H1 (cell line): ENCODE results near the gene SLC34A1. TPM values are rescaled to one million over a fixed set of nuclear protein-coding genes. Genes with fewer than 3 reads are reported as not detected.

ENCODE experiments used
- CTCF ChIA-PET: fragments of 300-600 bp; sonication (Branson Sonifier 250); formaldehyde crosslinking; loops from one replicate; lab custom pipeline; 2021; ENCODE audit not compliant: partially characterized antibody; lab: Charles Lee
- POLR2A ChIA-PET: fragments of 300-600 bp; sonication (Branson Sonifier 250); formaldehyde crosslinking; loops from one replicate; lab custom pipeline; 2021; ENCODE audit warnings: inconsistent platforms; ENCODE audit not compliant: partially characterized antibody; lab: Charles Lee
- DNase-seq, 2 experiments: peaks; one replicate each; pipeline versions ENCODE4 v3.0.0 to v3.0.0-alpha.2; 2010 to 2022; ENCODE audit warnings: low spot score in 2 of 2, low read depth in 1 of 2, mixed read lengths in 1 of 2
- FAIRE-seq: peaks from 2 replicates; lab custom pipeline; 2011; peaks lifted over from hg19 to GRCh38; lab: Jason Lieb, UNC
- H2AFZ ChIP-seq: 2 replicates; pipeline ENCODE4 v1.8.1; 2012; ENCODE audit warnings: low read length, inconsistent platforms
- H2AK5ac ChIP-seq: 2 replicates; pipeline ENCODE4 v1.6.1; 2013; ENCODE audit warnings: low read depth, low read length
- H2BK120ac ChIP-seq: replicated peaks from 2 replicates; pipeline ENCODE3; 2013; ENCODE audit warnings: low read depth, low read length, inconsistent platforms
- H2BK12ac ChIP-seq: 2 replicates; pipeline ENCODE4 v1.6.1; 2013; ENCODE audit warnings: low read depth, low read length
- H2BK15ac ChIP-seq: 2 replicates; pipeline ENCODE4 v1.6.1; 2013; ENCODE audit warnings: low read length
- H2BK20ac ChIP-seq: 2 replicates; pipeline ENCODE4 v1.6.1; 2013; ENCODE audit warnings: low read length
- H2BK5ac ChIP-seq: 2 replicates; pipeline ENCODE4 v1.6.1; 2013; ENCODE audit warnings: low read depth, low read length
- H3K14ac ChIP-seq: 2 replicates; pipeline ENCODE4 v1.6.1; 2013; ENCODE audit warnings: inconsistent platforms; ENCODE audit not compliant: insufficient read length
- H3K18ac ChIP-seq: 2 replicates; pipeline ENCODE4 v1.6.1; 2013; ENCODE audit warnings: low read length; ENCODE audit errors: extremely low read depth
- H3K23ac ChIP-seq: 2 replicates; pipeline ENCODE4 v1.6.1; 2013; ENCODE audit warnings: inconsistent platforms; ENCODE audit not compliant: insufficient read length
- H3K23me2 ChIP-seq: 2 replicates; pipeline ENCODE4 v1.6.1; 2013; ENCODE audit warnings: low read depth, low read length
- H3K27ac ChIP-seq: 2 replicates; pipeline ENCODE4 v1.6.1; 2011; ENCODE audit warnings: low read depth, low read length, inconsistent platforms
- H3K27me3 ChIP-seq, 4 experiments: replicated peaks in 1 of 4; 1 replicate in 1 of 4; 2 replicates in 3 of 4; pipeline versions ENCODE4 v1.6.1 to v1.8.1; 2011 to 2013; ENCODE audit warnings: low read length in 3 of 4, mild to moderate bottlenecking in 3 of 4, inconsistent platforms in 2 of 4, mixed read lengths in 2 of 4, moderate library complexity in 1 of 4; ENCODE audit not compliant: control insufficient read depth in 3 of 4, insufficient read depth in 3 of 4; ENCODE audit errors: extremely low read depth in 1 of 4
- H3K36me3 ChIP-seq, 4 experiments: 2 replicates each; pipeline versions ENCODE4 v1.6.1 to v1.8.1; 2011 to 2013; ENCODE audit warnings: mild to moderate bottlenecking in 4 of 4, low read length in 3 of 4, moderate library complexity in 2 of 4, control low read depth in 1 of 4, inconsistent platforms in 1 of 4; ENCODE audit not compliant: insufficient read depth in 4 of 4, control insufficient read depth in 2 of 4
- H3K4ac ChIP-seq: replicated peaks from 2 replicates; pipeline ENCODE3; 2013; ENCODE audit warnings: low read length, low read depth, mixed read lengths, inconsistent platforms; ENCODE audit not compliant: insufficient read length
- H3K4me1 ChIP-seq, 4 experiments: replicated peaks in 1 of 4; 1 replicate in 1 of 4; 2 replicates in 3 of 4; pipeline versions ENCODE4 v1.6.1 to v1.8.1; 2011 to 2013; ENCODE audit warnings: low read length in 3 of 4, inconsistent platforms in 2 of 4, mixed read lengths in 1 of 4; ENCODE audit not compliant: insufficient read depth in 4 of 4, control insufficient read depth in 3 of 4
- H3K4me2 ChIP-seq, 2 experiments: 2 replicates each; pipeline versions ENCODE4 v1.6.1 to v1.8.1; 2011 to 2013; ENCODE audit warnings: low read depth in 2 of 2, low read length in 2 of 2, control low read depth in 1 of 2, inconsistent platforms in 1 of 2, mild to moderate bottlenecking in 1 of 2; ENCODE audit not compliant: insufficient read depth in 1 of 2
- H3K4me3 ChIP-seq, 4 experiments: fragments of 200-600, 300-600 bp in 1 of 4; sonication (generic), shearing (Covaris generic), sonication (Bioruptor Twin) in 1 of 4; 2 replicates each; pipeline versions ENCODE4 v1.5.1 to v1.8.1; 2011 to 2016; ENCODE audit warnings: low read length in 4 of 4, low read depth in 3 of 4, control low read depth in 2 of 4, inconsistent platforms in 2 of 4, mild to moderate bottlenecking in 2 of 4, mixed read lengths in 1 of 4, moderate library complexity in 1 of 4; ENCODE audit not compliant: insufficient read depth in 2 of 4; ENCODE audit errors: extremely low read depth in 1 of 4
- H3K56ac ChIP-seq: replicated peaks from 2 replicates; pipeline ENCODE3; 2013; ENCODE audit warnings: low read depth, mild to moderate bottlenecking, mixed read lengths, low read length, inconsistent platforms; ENCODE audit not compliant: insufficient read length
- H3K79me1 ChIP-seq: 2 replicates; pipeline ENCODE4 v1.6.1; 2013; ENCODE audit warnings: low read depth, low read length, control low read depth
- H3K79me2 ChIP-seq, 2 experiments: 2 replicates each; pipeline versions ENCODE4 v1.6.1 to v1.8.1; 2012 to 2013; ENCODE audit warnings: low read length in 2 of 2, mild to moderate bottlenecking in 2 of 2, inconsistent platforms in 1 of 2; ENCODE audit not compliant: insufficient read depth in 2 of 2, control insufficient read depth in 1 of 2
- H3K9ac ChIP-seq, 4 experiments: replicated peaks in 1 of 4; 1 replicate in 1 of 4; 2 replicates in 3 of 4; pipeline versions ENCODE4 v1.6.1 to v1.8.1; 2011 to 2013; ENCODE audit warnings: low read depth in 3 of 4, low read length in 3 of 4, control low read depth in 2 of 4, mild to moderate bottlenecking in 2 of 4, moderate library complexity in 2 of 4, inconsistent platforms in 1 of 4; ENCODE audit errors: extremely low read depth in 1 of 4
- H3K9me3 ChIP-seq, 2 experiments: 2 replicates each; pipeline versions ENCODE4 v1.6.1 to v1.8.1; 2012 to 2013; ENCODE audit warnings: mild to moderate bottlenecking in 2 of 2, moderate library complexity in 2 of 2, control low read depth in 1 of 2, inconsistent platforms in 1 of 2, low read depth in 1 of 2, low read length in 1 of 2, mixed read lengths in 1 of 2; ENCODE audit not compliant: insufficient read depth in 2 of 2
- H4K20me1 ChIP-seq, 2 experiments: replicated peaks in 1 of 2; 2 replicates each; pipeline versions ENCODE3 to v1.8.1; 2011 to 2013; ENCODE audit warnings: inconsistent platforms in 2 of 2, low read length in 2 of 2, mild to moderate bottlenecking in 1 of 2; ENCODE audit not compliant: insufficient read depth in 2 of 2, control insufficient read depth in 1 of 2
- H4K5ac ChIP-seq: 2 replicates; pipeline ENCODE4 v1.6.1; 2013; ENCODE audit warnings: low read length, low read depth, mixed read lengths, inconsistent platforms; ENCODE audit not compliant: insufficient read length
- H4K8ac ChIP-seq: 2 replicates; pipeline ENCODE4 v1.8.0; 2013; ENCODE audit warnings: mild to moderate bottlenecking, moderate library complexity, low read length, inconsistent platforms; ENCODE audit not compliant: insufficient read depth; ENCODE audit errors: extremely low read depth
- H4K91ac ChIP-seq: replicated peaks from 2 replicates; pipeline ENCODE3; 2013; ENCODE audit warnings: low read length, mixed read lengths, inconsistent platforms; ENCODE audit not compliant: insufficient read length
- HDAC6 ChIP-seq: IDR thresholded peaks from one replicate; pipeline ENCODE4 v1.7.1; 2012; ENCODE audit warnings: low read depth, mild to moderate bottlenecking, inconsistent platforms, low read length, moderate library complexity
- WGBS, 2 experiments: shearing (Covaris generic) in 1 of 2; methylation state at CpG; one replicate each; pipeline versions ENCODE4 v1.1.6 to v1.1.7; 2013 to 2015; ENCODE audit warnings: low lambda C conversion rate in 2 of 2, mixed read lengths in 2 of 2, inconsistent platforms in 1 of 2, low coverage in 1 of 2, missing lambda C conversion rate in 1 of 2; ENCODE audit not compliant: insufficient replicate concordance in 2 of 2, insufficient coverage in 1 of 2, insufficient read length in 1 of 2; ENCODE audit errors: extremely low coverage in 1 of 2, missing lambda C conversion rate in 1 of 2; 5-methylcytosine and 5-hydroxymethylcytosine counted together
- polyA plus RNA-seq, 7 experiments: library from polyadenylated mRNA; depleted of rRNA in 3 of 7; stranded (reverse) in 5 of 7; unstranded in 2 of 7; fragments of >200 nt in 5 of 7; fragments of 200-250 nt in 2 of 7; gene quantifications; 1 replicate in 5 of 7; 2 replicates in 1 of 7; 4 replicates in 1 of 7; pipeline versions ENCODE4 v1.2.1 to v1.2.3, GENCODE V29; 2011 to 2013; ENCODE audit warnings: missing spikeins in 2 of 7, mixed read lengths in 2 of 7
- total RNA-seq: library from RNA; stranded (reverse); fragmentation: NEBNext Ultra II Directional; extraction: Animal tissue kit (Norgen Biotek cat#: 25700); gene quantifications from 2 replicates; pipeline ENCODE4 v1.2.1, GENCODE V29; 2021

The SLC34A1 gene
- total and polyA plus RNA-seq, 2 of the 8 experiments (the other 6 are each of a cell fraction or from before 2014, with no cell fraction given) = not detected

DNA sequence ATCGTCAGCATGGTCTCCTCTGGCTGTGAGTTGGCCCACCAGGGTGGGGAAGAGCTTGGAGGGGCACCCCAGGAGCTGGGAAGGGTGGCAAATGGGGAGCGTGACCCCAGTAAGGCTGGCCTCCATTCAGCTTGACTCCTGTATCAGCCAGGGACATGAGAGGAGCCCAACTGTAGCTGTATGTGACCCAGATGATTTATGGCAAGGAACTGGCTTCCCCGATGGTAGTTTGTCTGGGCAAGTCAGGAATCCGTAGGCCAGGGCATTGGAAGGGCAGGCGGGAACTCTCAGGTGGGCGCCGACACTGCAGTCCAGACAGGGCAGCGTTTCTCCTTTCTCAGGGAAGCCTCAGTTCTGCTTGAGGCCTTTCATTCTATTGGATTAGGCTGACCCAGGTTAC lies 2.3 kb downstream of the SLC34A1 start:
- Histone ChIP-seq H2BK120ac (no peak overlapping the region), H4K91ac (no peak overlapping the region), H3K23ac (no peak overlapping the region), H2BK15ac (no peak overlapping the region), H3K4me3 (no peak overlapping the region), H3K56ac (no peak overlapping the region), H3K23me2 (no peaks in the 10 kb centered on the region), H2AK5ac (no peak overlapping the region), H3K79me1 (no peaks in the 10 kb centered on the region), H3K14ac (no peak overlapping the region), H2BK5ac (no peak overlapping the region), H2BK12ac (no peak overlapping the region), H3K4ac (no peak overlapping the region), H3K36me3 (no peaks in the 10 kb centered on the region), H4K5ac (no peak overlapping the region), H3K9ac (no peak overlapping the region), H3K4me2 (no peak overlapping the region), H3K27me3 (peaks cover 0 to 19% (median 10%) of the 10 kb centered on the region in 4 experiments; a peak in 6 of 7 replicates), H3K4me1 (peaks cover 0 to 7% (median 3%) of the 10 kb centered on the region in 4 experiments; a peak in 5 of 7 replicates), H2AFZ (no peak overlapping the region), H3K18ac (no peak overlapping the region), H4K20me1 (no peaks in the 10 kb centered on the region), H3K27ac (no peak overlapping the region), H3K9me3 (no peaks in the 10 kb centered on the region), H4K8ac (no peak overlapping the region), H3K79me2 (no peaks in the 10 kb centered on the region), H2BK20ac (no peak overlapping the region)
- TF ChIP-seq HDAC6 = no peak
- DNase-seq = no peak
- no peak for FAIRE-seq
- POLR2A ChIA-PET = interaction anchor here (1.0 to 6.0 kb wide), 3 partner anchors 15 to 69 kb away, joined by 3 to 49 read pairs (median 4); partner anchors contain the start of gene PRR7
- 95% methylated on average over 8 of the region's 8 CpGs; no CpG with 5 or more reads in 1 of the 2 experiments for WGBS, 2 experiments
- CTCF ChIA-PET = interaction anchor here (0.6 to 18.7 kb wide), 10 partner anchors 9 to 643 kb away, joined by 3 to 430 read pairs (median 4); partner anchors contain the start of genes GRK6, MXD3 and PRR7
